ENCODE measurements around the gene P2RY14. TPM values are rescaled to one million over a fixed set of nuclear protein-coding genes. Genes with fewer than 3 reads are reported as not detected.

P2RY14 gene
- total and polyA plus RNA-seq, 2 of the 13 experiments (the other 11 are each of a cell fraction or from before 2014, with no cell fraction given): not detected

- CTCF ChIA-PET (ENCODE audit: low intra/inter-chr PET ratio, low total read pairs): interaction anchor here (1.1 to 3.2 kb wide), 5 partner anchors 53 to 99 kb away, joined by 3 to 29 read pairs (median 11); no protein-coding TSS in a partner anchor
- DNase-seq (ENCODE audit: low spot score): peak; percentile 67
- Histone ChIP-seq H2AFZ (ENCODE audit: low read length) (peak overlapping the region; percentile 32), H3K79me2 (ENCODE audit: insufficient read depth, low read length) (no peaks in the 10 kb centered on the region), H3K4me2 (ENCODE audit: low read depth, low read length) (peak overlapping the region; percentile 58), H3K4me3 (replicated peaks in 1 of 3; ENCODE audit: insufficient read depth in 1 of 3, low read depth in 2 of 3, low read length in 3 of 3) (no peak overlapping the region), H3K4me1 (ENCODE audit: insufficient read depth, low read length) (peaks cover 34% of the 10 kb centered on the region), H3K27ac (ENCODE audit: extremely low read length, insufficient read depth, low read length) (no peak overlapping the region), H3K9ac (ENCODE audit: insufficient read depth, low read depth, low read length) (no peak overlapping the region), H3K27me3 (ENCODE audit: control insufficient read depth in 1 of 2, insufficient read depth in 2 of 2, low read length in 2 of 2) (no peaks in the 10 kb centered on the region; a peak in 1 of 5 replicates), H3K36me3 (replicated peaks in 1 of 2; ENCODE audit: control insufficient read depth in 1 of 2, insufficient read depth in 2 of 2, low read length in 2 of 2) (no peaks in the 10 kb centered on the region), H4K20me1 (ENCODE audit: insufficient read depth, low read length) (no peaks in the 10 kb centered on the region), H3K9me3 (ENCODE audit: low read length) (no peaks in the 10 kb centered on the region)
- in situ Hi-C loops (cut with HindIII; ENCODE audit: extremely low pct_ligation_motif_present, low pct_unique_long_range_greater_than_20kb): loop anchor here (5.0 kb wide), 2 partner anchors 54 to 56 kb away; no protein-coding TSS in a partner anchor
- intact Hi-C loops (cut with micrococcal nuclease; ENCODE audit: unreplicated experiment): loop anchor here (1.0 kb wide), 5 partner anchors 30 to 611 kb away; no protein-coding TSS in a partner anchor
- BruUV-seq (replicated peaks): no TSS peak
- peak; percentile 92 for FAIRE-seq
- POLR2A ChIA-PET: no interaction called here
- ATAC-seq: peak; percentile 94
- WGBS (ENCODE audit: low lambda C conversion rate): 24% methylated on average over 9 of the region's 9 CpGs
- TF ChIP-seq RBM39 (IDR thresholded peaks at IDR 0.05; ENCODE audit: low read depth, low read length, poor library complexity, severe bottlenecking) (no peak), SRY (CRISPR knock-in tag; IDR thresholded peaks at IDR 0.05) (no peak), RAD21 (CRISPR knock-in tag; IDR thresholded peaks at IDR 0.05) (peak; percentile 93), ERF (CRISPR knock-in tag; IDR thresholded peaks at IDR 0.05) (peak; percentile 43; the same call in 1 of the 2 replicates), STAG1 (CRISPR knock-in tag; IDR thresholded peaks at IDR 0.05) (peak; percentile 92), BCL6 (CRISPR knock-in tag; IDR thresholded peaks at IDR 0.05) (peak; percentile 8; the same call in 1 of the 2 replicates), CEBPB (IDR thresholded peaks at IDR 0.05; ENCODE audit: borderline replicate concordance, low read depth, low read length) (peak; percentile 11; the same call in 1 of the 2 replicates), HNF1B (CRISPR knock-in tag; IDR thresholded peaks at IDR 0.05) (peak; percentile 68; the same call in 1 of the 2 replicates), ARID5B (CRISPR knock-in tag; IDR thresholded peaks at IDR 0.05) (peak; percentile 13; the same call in 1 of the 2 replicates), CEBPG (CRISPR knock-in tag; IDR thresholded peaks at IDR 0.05) (0 out of 2 replicates have a peak, but pooled peaks have one; percentile 8), THAP9 (CRISPR knock-in tag; IDR thresholded peaks at IDR 0.05; ENCODE audit: borderline replicate concordance) (no peak)
Measured at GRCh38 chr3:151227807-151228665, 50.3 kb downstream of the P2RY14 start.

All from HepG2 (cell line).